CD14-positive monocyte (primary cell): ENCODE results near the gene CAV1. TPM values are rescaled to one million over a fixed set of nuclear protein-coding genes. Genes with fewer than 3 reads are reported as not detected.

Experiments
- DNase-seq, 3 donors: peaks; one replicate each; pipeline ENCODE4 v3.0.0-alpha.2; 2011 to 2022
- H2AFZ ChIP-seq: 2 replicates; pipeline ENCODE4 v1.6.0; 2012; ENCODE audit warnings: mild to moderate bottlenecking, low read depth, low read length, inconsistent platforms; ENCODE audit not compliant: insufficient read depth, poor library complexity, severe bottlenecking
- H3K27ac ChIP-seq, 2 donors: 1 replicate in 1 of 2; 2 replicates in 1 of 2; pipeline ENCODE4 v1.5.1; 2012 to 2013; ENCODE audit warnings: low read length in 2 of 2, control low read depth in 1 of 2, inconsistent platforms in 1 of 2, low read depth in 1 of 2, mild to moderate bottlenecking in 1 of 2
- H3K27me3 ChIP-seq, 2 donors: one replicate each; pipeline versions ENCODE4 v1.6.0 to v1.6.1; 2011 to 2013; ENCODE audit warnings: low read length in 2 of 2; ENCODE audit not compliant: control insufficient read depth in 2 of 2, insufficient read depth in 2 of 2
- H3K36me3 ChIP-seq, 2 donors: replicated peaks in 1 of 2; 1 replicate in 1 of 2; 2 replicates in 1 of 2; pipeline versions ENCODE4 v1.5.1 to v1.6.1; 2012 to 2013; ENCODE audit warnings: low read length in 2 of 2, control low read depth in 1 of 2, inconsistent platforms in 1 of 2, mild to moderate bottlenecking in 1 of 2; ENCODE audit not compliant: insufficient read depth in 2 of 2, control insufficient read depth in 1 of 2
- H3K4me1 ChIP-seq, 2 donors: 1 replicate in 1 of 2; 2 replicates in 1 of 2; pipeline versions ENCODE4 v1.5.1 to v1.6.1; 2012 to 2013; ENCODE audit warnings: low read length in 2 of 2, control low read depth in 1 of 2, inconsistent platforms in 1 of 2, mild to moderate bottlenecking in 1 of 2, moderate library complexity in 1 of 2; ENCODE audit not compliant: insufficient read depth in 2 of 2, control insufficient read depth in 1 of 2
- H3K4me2 ChIP-seq: replicated peaks from 2 replicates; pipeline ENCODE3; 2012; ENCODE audit warnings: low read length, moderate library complexity, mild to moderate bottlenecking; ENCODE audit not compliant: poor library complexity, severe bottlenecking; ENCODE audit errors: extremely low read depth
- H3K4me3 ChIP-seq, 3 experiments: fragments of 200-600 bp in 1 of 3; sonication (generic) in 1 of 3; replicated peaks in 1 of 3; 1 replicate in 2 of 3; 2 replicates in 1 of 3; pipeline ENCODE4 v1.5.1; 2011 to 2013; ENCODE audit warnings: low read length in 3 of 3, mild to moderate bottlenecking in 3 of 3, control low read depth in 2 of 3, low read depth in 2 of 3, inconsistent platforms in 1 of 3, moderate library complexity in 1 of 3
- H3K79me2 ChIP-seq: 2 replicates; pipeline ENCODE4 v1.6.0; 2012; ENCODE audit warnings: mild to moderate bottlenecking, control low read depth, inconsistent platforms, low read length, moderate library complexity; ENCODE audit not compliant: insufficient read depth
- H3K9ac ChIP-seq: 2 replicates; pipeline ENCODE4 v1.6.0; 2017; ENCODE audit warnings: low read length, mild to moderate bottlenecking; ENCODE audit not compliant: insufficient read depth, poor library complexity, severe bottlenecking
- H3K9me3 ChIP-seq, 2 donors: replicated peaks in 1 of 2; 1 replicate in 1 of 2; 2 replicates in 1 of 2; pipeline versions ENCODE4 v1.5.1 to v1.6.1; 2012 to 2013; ENCODE audit warnings: low read length in 2 of 2, control low read depth in 1 of 2; ENCODE audit not compliant: control insufficient read depth in 1 of 2, insufficient read depth in 1 of 2
- H4K20me1 ChIP-seq: 2 replicates; pipeline ENCODE4 v1.6.0; 2012; ENCODE audit warnings: mild to moderate bottlenecking, low read length, control low read depth, moderate library complexity; ENCODE audit not compliant: insufficient read depth
- H3K27ac Mint-ChIP-seq, 7 donors: one replicate each; pipeline ENCODE4 v1.8.0; 2020; ENCODE audit warnings: mild to moderate bottlenecking in 7 of 7, mixed read lengths in 7 of 7, moderate library complexity in 6 of 7, inconsistent platforms in 2 of 7
- H3K27me3 Mint-ChIP-seq, 3 donors: one replicate each; pipeline ENCODE4 v1.8.0; 2021 to 2022; ENCODE audit warnings: low read depth in 3 of 3, mild to moderate bottlenecking in 3 of 3, mixed read lengths in 3 of 3, moderate library complexity in 3 of 3, inconsistent platforms in 1 of 3
- H3K36me3 Mint-ChIP-seq, 2 donors: one replicate each; pipeline ENCODE4 v1.8.0; 2020; ENCODE audit warnings: mixed read lengths in 2 of 2, inconsistent platforms in 1 of 2, mild to moderate bottlenecking in 1 of 2
- H3K4me1 Mint-ChIP-seq: one replicate; pipeline ENCODE4 v1.8.0; 2020; ENCODE audit warnings: mild to moderate bottlenecking, mixed read lengths
- H3K4me3 Mint-ChIP-seq, 2 donors: one replicate each; pipeline ENCODE4 v1.8.0; 2020; ENCODE audit warnings: mild to moderate bottlenecking in 2 of 2, mixed read lengths in 2 of 2, moderate library complexity in 1 of 2
- H3K9me3 Mint-ChIP-seq, 7 donors: one replicate each; pipeline ENCODE4 v1.8.0; 2020 to 2022; ENCODE audit warnings: mixed read lengths in 7 of 7, mild to moderate bottlenecking in 6 of 7, moderate library complexity in 6 of 7, inconsistent platforms in 2 of 7
- WGBS: methylation state at CpG from one replicate; pipeline ENCODE4 v1.1.5; 2013; ENCODE audit warnings: missing lambda C conversion rate; ENCODE audit not compliant: insufficient coverage; 5-methylcytosine and 5-hydroxymethylcytosine counted together
- intact Hi-C, 2 donors: fragments of 100-400 bp; cut with micrococcal nuclease; formaldehyde crosslinking; loops; one replicate each; pipeline versions ENCODE4 v1.15.0 to v1.15.1; 2023
- polyA plus RNA-seq, 3 donors: library from polyadenylated mRNA; depleted of rRNA in 1 of 3; unstranded in 2 of 3; stranded (reverse) in 1 of 3; fragments of 300-500 nt in 2 of 3; fragments of >200 nt in 1 of 3; fragmentation: Illumina TruSeq in 2 of 3; gene quantifications; 1 replicate in 2 of 3; 2 replicates in 1 of 3; pipeline ENCODE4 v1.2.3, GENCODE V29; 2012 to 2021
- TF ChIP-seq, protein P1 (sequence below): fragments of 200-600 bp; IDR thresholded peaks from one replicate; pipeline ENCODE4 v1.8.0; 2022; ENCODE audit warnings: antibody characterized with exemption, mild to moderate bottlenecking

CAV1 gene
- polyA plus RNA-seq, 3 donors: not detected

DNA sequence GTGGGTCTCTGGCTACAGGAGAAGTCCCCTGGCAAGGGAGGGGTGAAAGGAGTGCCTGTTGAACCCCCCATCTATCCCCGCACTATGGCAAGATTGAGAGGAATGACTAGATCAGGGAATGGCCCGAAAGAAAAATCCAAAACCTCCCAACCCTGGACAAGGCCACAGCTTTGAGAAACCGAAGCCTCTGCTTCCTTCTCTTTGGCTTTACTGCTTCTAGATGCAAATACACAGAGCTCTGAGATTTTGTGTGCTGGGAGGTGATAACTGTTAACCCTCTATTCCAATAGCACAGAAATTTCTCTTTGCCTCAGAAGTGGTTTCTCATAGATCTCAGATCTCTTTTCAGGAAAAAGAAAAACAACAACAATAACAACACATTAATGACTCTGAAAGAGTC, 15.0 kb downstream of the CAV1 start:
- 100% methylated on average over 2 of the region's 3 CpGs for WGBS
- no peak overlapping the region for H3K4me3 ChIP-seq
- H4K20me1 ChIP-seq: no peaks in the 10 kb centered on the region
- no peaks in the 10 kb centered on the region for H3K79me2 ChIP-seq
- H3K4me1 ChIP-seq: no peaks in the 10 kb centered on the region
- no peak for DNase-seq
- intact Hi-C loops: no loop called here
- TF ChIP-seq, protein P1, sequence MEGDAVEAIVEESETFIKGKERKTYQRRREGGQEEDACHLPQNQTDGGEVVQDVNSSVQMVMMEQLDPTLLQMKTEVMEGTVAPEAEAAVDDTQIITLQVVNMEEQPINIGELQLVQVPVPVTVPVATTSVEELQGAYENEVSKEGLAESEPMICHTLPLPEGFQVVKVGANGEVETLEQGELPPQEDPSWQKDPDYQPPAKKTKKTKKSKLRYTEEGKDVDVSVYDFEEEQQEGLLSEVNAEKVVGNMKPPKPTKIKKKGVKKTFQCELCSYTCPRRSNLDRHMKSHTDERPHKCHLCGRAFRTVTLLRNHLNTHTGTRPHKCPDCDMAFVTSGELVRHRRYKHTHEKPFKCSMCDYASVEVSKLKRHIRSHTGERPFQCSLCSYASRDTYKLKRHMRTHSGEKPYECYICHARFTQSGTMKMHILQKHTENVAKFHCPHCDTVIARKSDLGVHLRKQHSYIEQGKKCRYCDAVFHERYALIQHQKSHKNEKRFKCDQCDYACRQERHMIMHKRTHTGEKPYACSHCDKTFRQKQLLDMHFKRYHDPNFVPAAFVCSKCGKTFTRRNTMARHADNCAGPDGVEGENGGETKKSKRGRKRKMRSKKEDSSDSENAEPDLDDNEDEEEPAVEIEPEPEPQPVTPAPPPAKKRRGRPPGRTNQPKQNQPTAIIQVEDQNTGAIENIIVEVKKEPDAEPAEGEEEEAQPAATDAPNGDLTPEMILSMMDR: no peak
- peaks cover 3 to 13% (median 6%) of the 10 kb centered on the region in 7 donors for H3K9me3 Mint-ChIP-seq
- no peak overlapping the region for H3K4me2 ChIP-seq
- no peaks in the 10 kb centered on the region for H3K27me3 ChIP-seq
- peaks cover 0 to 5% of the 10 kb centered on the region in 2 donors for H3K9me3 ChIP-seq
- no peaks in the 10 kb centered on the region for H3K36me3 ChIP-seq
- no peak overlapping the region for H3K27ac Mint-ChIP-seq
- peaks cover 1 to 3% (median 2%) of the 10 kb centered on the region in 3 donors for H3K27me3 Mint-ChIP-seq
- no peaks in the 10 kb centered on the region for H3K4me1 Mint-ChIP-seq
- H3K4me3 Mint-ChIP-seq: no peak overlapping the region
- no peak overlapping the region for H3K27ac ChIP-seq
- H2AFZ ChIP-seq: no peak overlapping the region
- no peak overlapping the region for H3K9ac ChIP-seq
- no peaks in the 10 kb centered on the region for H3K36me3 Mint-ChIP-seq

DNA sequence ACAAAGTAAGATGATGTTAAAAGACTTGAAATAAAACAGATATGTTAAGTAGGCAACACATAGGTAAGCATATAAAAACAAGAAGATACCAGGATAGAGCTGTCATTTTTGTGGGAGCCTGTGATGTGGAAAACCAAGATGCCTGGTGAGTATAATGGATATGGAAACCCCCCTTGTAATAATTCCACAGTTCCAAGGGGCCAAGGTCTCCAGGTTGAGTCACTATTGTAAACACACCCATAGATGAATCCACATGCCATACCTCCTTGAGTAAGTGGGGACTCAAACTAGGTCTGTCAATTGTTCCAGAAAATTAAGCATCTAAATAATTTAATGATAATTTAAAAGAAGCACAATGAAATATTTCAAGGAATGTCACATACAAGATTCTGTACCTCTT, 15.9 kb downstream of the CAV1 start:
- TF ChIP-seq, protein P1: no peak
- no peaks in the 10 kb centered on the region for H3K79me2 ChIP-seq

More for the DNA sequence above, 15.9 kb downstream of the CAV1 start:
- Histone ChIP-seq H3K27ac (no peak overlapping the region), H3K27me3 (no peaks in the 10 kb centered on the region), H3K36me3 (no peaks in the 10 kb centered on the region), H3K9me3 (peaks cover 0 to 5% of the 10 kb centered on the region in 2 donors), H3K9ac (no peak overlapping the region), H4K20me1 (no peaks in the 10 kb centered on the region), H3K4me2 (no peak overlapping the region), H3K4me1 (no peaks in the 10 kb centered on the region), H2AFZ (no peak overlapping the region), H3K4me3 (no peak overlapping the region)
- intact Hi-C loops: no loop called here
- DNase-seq: no peak
- Mint-ChIP-seq H3K27me3 (peaks cover 1 to 3% (median 2%) of the 10 kb centered on the region in 3 donors), H3K4me3 (no peak overlapping the region), H3K36me3 (no peaks in the 10 kb centered on the region), H3K27ac (peak overlapping the region in 1 of 7 donors; percentile 29), H3K4me1 (no peaks in the 10 kb centered on the region), H3K9me3 (peaks cover 3 to 13% (median 6%) of the 10 kb centered on the region in 7 donors)
